GM19468 (cell line): Measurements from ENCODE around the gene AFAP1L1.

Experiments used
- ATAC-seq: cut with Tn5 transposase; IDR thresholded peaks from one replicate; pipeline ENCODE4 v1.9.1; 2021; ENCODE audit warnings: mild to moderate bottlenecking, moderate library complexity, moderate number of reproducible peaks; ENCODE audit not compliant: unreplicated experiment; ENCODE audit errors: extremely low read depth

The AFAP1L1 gene

DNA sequence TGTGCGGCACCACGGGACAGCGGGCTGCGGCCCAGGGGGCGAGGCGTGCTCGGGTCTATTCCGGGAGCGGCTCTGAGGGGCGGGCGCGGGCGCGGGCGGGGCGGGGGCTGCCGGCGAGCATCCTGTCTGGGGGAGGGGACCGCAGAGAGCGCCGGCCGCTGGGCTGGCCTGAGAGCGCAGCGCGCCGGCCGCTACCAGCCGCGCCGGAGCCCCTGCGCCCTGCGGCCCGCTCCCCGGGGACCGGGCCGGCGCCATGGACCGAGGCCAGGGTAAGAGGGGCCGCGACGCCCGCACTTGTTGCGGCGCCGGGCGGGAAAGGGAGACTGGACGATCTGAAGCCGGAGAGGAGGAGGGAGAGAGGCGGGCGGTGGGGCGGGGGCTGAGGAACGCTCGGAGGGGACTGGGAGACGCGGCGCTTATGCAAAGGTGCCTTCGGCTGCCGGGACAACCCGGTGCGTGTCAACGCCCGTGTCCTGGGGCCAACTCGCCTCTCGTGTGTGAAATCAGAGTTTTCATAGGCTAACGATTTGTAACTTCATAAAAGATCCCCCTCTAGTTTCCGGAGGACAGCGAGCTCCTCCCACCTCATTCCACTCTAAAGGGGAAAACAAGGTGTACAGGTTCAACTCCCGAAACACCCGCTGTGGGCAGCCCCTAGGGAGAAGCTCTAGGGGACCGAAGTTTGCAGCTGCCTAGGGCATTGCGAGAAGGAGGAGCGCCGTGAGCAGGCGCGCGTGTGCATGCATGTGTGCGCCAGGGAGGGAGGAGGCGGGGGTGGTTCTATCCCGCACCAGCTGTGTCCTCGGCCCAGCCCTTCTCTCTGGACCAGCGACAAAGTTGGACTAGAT is at the start of gene AFAP1L1:
Gene AFAP1L1, plus strand, starts transcription at position 144 of the 848 bp plus-strand sequence. Its CDS starts 110 bp downstream, at position 254.
- ATAC-seq = no peak

GRCh38 chr5:149223081-149223848 is 48.4 kb upstream of the AFAP1L1 start:
- no peak for ATAC-seq

DNA sequence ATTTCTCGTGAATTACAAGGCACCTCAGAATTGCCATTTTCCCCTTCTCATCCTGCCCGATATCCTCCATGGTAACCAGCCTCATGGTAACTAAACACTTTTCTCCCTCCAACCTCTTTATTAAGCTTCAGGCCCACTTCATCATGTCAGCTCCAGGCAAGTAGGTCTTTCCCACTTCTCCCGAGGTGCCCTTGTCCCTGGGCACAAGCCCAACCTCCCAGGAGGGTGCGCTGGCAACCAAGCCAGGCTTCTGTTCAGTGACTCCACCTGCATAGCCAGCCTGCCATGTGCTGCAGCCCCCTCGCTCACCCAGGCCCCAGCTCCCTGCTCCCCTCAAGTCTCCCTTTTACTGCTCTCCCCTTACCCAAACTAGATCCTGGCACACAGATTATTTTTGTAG is 47.4 kb upstream of the AFAP1L1 start:
- no peak for ATAC-seq

GRCh38 chr5:149227168-149227826 is 44.4 kb upstream of the AFAP1L1 start:
- ATAC-seq = no peak

DNA sequence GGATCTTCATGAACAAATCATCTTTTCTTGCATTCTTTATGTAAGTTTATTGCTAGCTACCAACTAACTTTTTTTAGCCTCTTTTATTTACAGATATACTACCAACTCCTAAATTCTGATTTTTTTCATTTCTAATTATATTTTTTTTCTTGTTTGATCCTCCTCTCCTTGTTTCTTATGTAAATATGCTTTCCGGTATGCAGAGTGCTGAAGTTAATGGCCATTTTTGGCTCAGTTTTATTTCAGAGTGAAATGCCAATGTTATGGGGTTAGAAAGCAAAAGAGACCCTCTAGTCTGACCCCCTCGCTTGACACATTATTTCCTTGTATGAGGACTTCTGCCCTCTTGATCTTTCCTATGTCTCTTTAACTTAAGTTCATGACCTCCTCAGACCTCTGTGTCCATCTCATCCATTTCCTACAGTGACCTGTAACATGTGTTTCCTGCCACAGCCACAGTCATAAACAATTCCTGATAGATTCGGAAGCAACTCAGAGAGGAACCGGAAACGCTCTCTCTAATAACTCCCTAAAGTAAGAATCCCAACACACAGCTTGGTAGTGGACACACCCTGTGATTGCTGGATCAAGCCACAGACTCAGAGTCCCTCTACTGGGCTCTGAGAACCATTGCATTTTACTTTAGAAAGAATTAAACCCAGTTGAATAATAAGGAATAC is 42.9 kb upstream of the AFAP1L1 start:
- no peak for ATAC-seq

DNA sequence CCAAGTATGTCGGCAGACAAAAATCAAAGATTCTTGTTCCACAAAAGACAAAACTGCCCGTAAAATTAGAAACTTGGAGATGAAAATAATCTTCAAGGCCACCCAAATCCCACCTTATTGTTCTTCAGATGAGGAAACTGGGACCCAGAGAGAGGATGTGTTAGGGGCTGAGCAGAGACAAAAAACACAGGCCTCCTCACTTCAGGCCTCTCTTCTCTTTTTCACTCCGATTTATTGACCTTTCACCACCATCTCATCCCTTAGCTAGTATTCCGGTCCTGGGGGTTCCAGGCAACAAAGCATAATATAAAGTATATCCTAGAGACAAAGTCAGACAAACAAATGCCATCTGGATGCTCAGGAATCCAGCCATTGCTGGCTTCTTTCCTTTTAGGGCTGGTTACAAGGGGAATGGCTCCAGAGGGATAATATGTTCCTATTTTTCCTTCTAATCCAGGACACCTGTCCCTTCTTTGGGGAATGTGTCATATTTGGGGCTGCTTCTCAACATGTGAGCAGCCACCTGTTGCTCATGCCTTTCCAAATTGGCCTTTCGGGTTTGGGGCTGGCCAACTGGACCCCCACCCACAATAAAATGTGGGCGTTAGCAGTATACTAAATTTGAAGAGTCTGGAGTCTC is 42.2 kb upstream of the AFAP1L1 start:
- ATAC-seq = no peak

DNA sequence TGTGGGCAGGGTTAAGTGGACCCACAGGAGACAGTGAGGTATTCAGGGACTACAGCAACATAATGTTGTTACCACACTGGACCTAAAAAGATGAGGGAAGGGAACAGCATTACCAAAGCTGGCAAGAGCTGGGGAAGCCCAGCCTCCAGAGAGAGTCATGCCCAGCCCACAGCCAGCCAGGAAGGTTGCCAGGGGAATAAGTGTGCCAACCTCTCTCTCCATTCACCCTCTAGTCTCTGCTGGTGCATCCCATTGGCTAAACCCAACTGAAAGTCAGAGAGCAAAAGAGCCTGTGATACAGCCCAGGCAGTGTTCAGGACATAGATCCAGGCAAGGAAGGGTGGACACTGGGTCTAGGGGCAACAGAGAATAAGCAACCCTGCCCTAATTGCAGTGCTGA is 35.8 kb upstream of the AFAP1L1 start:
- ATAC-seq = no peak

- ATAC-seq = no peak
Measured at GRCh38 chr5:149237662-149238061, 34.0 kb upstream of the AFAP1L1 start.

DNA sequence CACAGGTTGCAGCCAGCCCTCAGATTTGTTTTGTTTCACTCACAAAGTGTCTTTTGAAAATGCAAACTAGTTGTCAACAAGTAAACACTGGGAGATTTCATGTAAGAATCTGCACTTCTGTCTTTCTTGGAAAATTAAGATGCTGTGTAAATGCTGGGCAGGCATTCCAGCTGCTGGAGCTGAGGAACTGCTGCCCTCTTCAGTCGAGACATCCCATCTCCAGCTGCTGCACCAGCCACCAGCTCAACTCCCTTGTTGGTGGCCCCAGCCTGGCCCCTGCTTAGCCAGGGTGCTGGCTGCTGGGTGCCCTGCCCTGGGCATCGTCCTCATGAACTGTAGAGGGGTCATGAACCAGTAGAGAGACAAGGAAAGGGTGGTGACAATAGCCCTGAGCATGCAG is 33.1 kb upstream of the AFAP1L1 start:
- no peak for ATAC-seq

DNA sequence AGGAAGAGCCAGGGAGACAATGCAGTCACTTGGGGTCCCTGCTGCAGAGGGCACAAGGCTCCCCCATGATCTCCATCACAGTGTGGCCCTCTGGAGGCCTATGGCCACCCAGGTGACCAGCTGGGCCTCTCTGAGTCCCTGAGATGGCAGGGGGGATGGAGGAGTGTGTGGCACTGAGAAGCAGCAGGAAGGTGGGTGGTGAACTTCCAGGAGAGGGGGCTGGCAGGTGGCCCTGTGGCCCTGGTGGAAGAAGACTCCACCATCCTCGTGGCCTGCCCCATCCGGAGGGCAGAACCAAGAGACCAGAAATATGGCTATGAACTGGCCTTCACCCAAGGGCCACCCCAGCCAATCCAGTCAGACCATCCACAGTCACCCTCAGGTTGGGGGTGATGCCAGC is 31.7 kb upstream of the AFAP1L1 start:
- ATAC-seq = no peak

- ATAC-seq = no peak
Measured at GRCh38 chr5:149240354-149240998, 31.2 kb upstream of the AFAP1L1 start.

GRCh38 chr5:149242339-149242738 is 29.3 kb upstream of the AFAP1L1 start:
- no peak for ATAC-seq

GRCh38 chr5:149246906-149247305 is 24.8 kb upstream of the AFAP1L1 start:
- no peak for ATAC-seq

GRCh38 chr5:149247726-149248125 is 23.9 kb upstream of the AFAP1L1 start:
- ATAC-seq = no peak

GRCh38 chr5:149251546-149251945 is 20.1 kb upstream of the AFAP1L1 start:
- no peak for ATAC-seq

DNA sequence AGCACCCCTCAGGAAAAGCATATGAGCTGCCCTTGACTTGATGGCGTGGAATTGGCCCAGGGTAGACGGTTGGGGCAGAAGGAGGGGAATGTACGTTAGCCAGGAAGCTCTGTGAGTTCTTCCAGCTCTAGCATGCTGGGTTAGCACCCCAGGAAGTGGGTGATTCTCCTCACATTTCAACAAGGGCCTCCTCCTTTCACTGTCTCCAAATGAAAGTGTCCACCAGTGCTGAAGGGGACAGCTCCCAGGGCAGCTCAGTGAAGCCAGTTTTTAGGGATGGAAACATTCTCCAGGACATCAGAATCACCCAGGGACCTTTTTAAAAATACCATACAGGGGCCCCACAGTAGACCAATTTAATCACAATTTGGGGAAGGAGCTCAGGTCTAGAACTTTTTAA is 17.2 kb upstream of the AFAP1L1 start:
- no peak for ATAC-seq

GRCh38 chr5:149256451-149256850 is 15.2 kb upstream of the AFAP1L1 start:
- ATAC-seq = no peak

DNA sequence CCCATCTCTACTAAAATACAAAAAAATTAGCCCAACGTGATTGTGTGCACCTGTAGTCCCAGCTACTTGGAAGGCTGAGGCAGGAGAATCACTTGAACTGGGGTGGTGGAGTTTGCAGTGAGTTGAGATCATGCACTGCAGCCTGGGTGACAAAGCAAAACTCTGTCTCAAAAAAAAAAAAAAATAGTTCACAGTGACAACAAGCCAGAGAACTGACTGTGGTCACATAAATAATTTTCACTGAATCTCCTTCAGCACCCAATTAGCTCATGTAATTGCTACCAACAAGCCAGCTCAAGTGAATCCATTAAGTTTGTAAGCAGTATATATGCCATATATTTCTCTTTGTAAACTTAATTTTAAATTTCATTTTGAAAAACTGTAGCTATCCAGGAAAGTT is 14.5 kb upstream of the AFAP1L1 start:
- ATAC-seq = no peak

DNA sequence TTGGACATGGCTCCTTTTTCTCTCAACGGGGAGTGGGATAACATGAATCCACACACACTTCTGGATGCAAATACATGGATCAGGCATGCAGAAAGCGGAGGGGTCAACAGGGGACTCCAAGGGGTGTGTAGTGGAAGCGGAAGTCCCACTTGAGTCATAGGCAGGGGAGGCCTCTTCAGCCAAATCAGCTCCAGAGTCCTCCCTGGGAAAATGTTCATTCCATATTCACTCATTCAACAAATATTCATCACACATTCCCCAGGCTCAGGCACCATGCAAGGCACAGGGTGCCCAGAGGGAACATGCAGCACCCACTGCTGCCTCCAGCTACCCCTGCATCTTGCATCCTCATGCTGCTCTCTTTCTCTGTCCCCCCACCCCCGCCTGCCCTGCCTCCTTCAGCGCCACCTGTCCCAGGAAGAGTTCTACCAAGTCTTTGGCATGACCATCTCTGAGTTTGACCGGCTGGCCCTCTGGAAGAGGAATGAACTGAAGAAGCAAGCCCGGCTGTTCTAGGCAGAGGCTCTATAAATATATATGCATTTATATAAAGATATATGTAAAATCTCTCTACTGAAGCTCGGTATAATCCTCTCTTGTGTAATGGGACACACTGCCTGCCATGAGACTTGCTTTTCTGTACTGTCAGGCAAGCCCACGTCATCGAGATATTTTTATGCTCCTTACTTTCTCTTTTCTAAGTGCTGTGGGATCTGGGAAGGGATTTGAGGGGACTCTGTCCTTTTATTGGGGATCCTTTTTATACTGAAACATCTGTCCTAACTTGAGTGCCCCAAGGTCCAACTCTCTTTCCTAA is 13.6 kb upstream of the AFAP1L1 start:
- ATAC-seq = no peak
